Left renal pelvis (tissue), 4 donors: ENCODE results near the gene ACADSB. TPM values are rescaled to one million over a fixed set of nuclear protein-coding genes. Genes with fewer than 3 reads are reported as not detected.

Experiments
- DNase-seq, 4 donors: peaks; one replicate each; pipeline ENCODE4 v3.0.0-alpha.2; 2013; ENCODE audit warnings: low read depth in 4 of 4, low spot score in 3 of 4
- polyA plus RNA-seq, 4 donors: library from polyadenylated mRNA; unstranded; fragments of 120-200 nt; gene quantifications; one replicate each; pipeline ENCODE4 v1.2.1, GENCODE V29; 2013; ENCODE audit not compliant: insufficient read length in 4 of 4

The ACADSB gene
- polyA plus RNA-seq, 4 donors, result 19.8 to 28.3 (median 24.6) TPM

GRCh38 chr10:123000155-123000554, 8.7 kb upstream of the ACADSB start:
- no peak for DNase-seq

- no peak for DNase-seq
Observed at GRCh38 chr10:123001370-123001769, 7.4 kb upstream of the ACADSB start.

GRCh38 chr10:123004298-123004697, 4.5 kb upstream of the ACADSB start:
- DNase-seq, result no peak

GRCh38 chr10:123007558-123008354, 1.1 kb upstream of the ACADSB start:
- peak in 1 of 4 donors; percentile 22 for DNase-seq

GRCh38 chr10:123009105-123009820, 457 bp downstream of the ACADSB start:
- no peak for DNase-seq

GRCh38 chr10:123011987-123012386, 3.2 kb downstream of the ACADSB start:
- no peak for DNase-seq

- no peak for DNase-seq
Observed at GRCh38 chr10:123013456-123014419, 4.9 kb downstream of the ACADSB start.

- no peak for DNase-seq
Observed at GRCh38 chr10:123014772-123015171, 6.0 kb downstream of the ACADSB start.

- no peak for DNase-seq
Observed at GRCh38 chr10:123016228-123016627, 7.4 kb downstream of the ACADSB start.

GRCh38 chr10:123017421-123018165, 8.8 kb downstream of the ACADSB start:
- no peak for DNase-seq

- no peak for DNase-seq
Observed at GRCh38 chr10:123018531-123018930, 9.7 kb downstream of the ACADSB start.

GRCh38 chr10:123019264-123019663, 10.5 kb downstream of the ACADSB start:
- no peak for DNase-seq

GRCh38 chr10:123019941-123020703, 11.3 kb downstream of the ACADSB start:
- DNase-seq, result no peak

- no peak for DNase-seq
Observed at GRCh38 chr10:123021517-123021916, 12.7 kb downstream of the ACADSB start.

- DNase-seq, result no peak
Observed at GRCh38 chr10:123024540-123024939, 15.7 kb downstream of the ACADSB start.

GRCh38 chr10:123026302-123026701, 17.5 kb downstream of the ACADSB start:
- no peak for DNase-seq

GRCh38 chr10:123027861-123028260, 19.1 kb downstream of the ACADSB start:
- no peak for DNase-seq

- no peak for DNase-seq
Observed at GRCh38 chr10:123031124-123031523, 22.3 kb downstream of the ACADSB start.

- DNase-seq, result no peak
Observed at GRCh38 chr10:123034332-123034731, 25.5 kb downstream of the ACADSB start.
